NCI-H526 (cell line): Measurements from ENCODE around the gene P4HB.
A peak's percentile ranks its signal among the peaks of the same experiment; 100 is the strongest.

Experiments used
- DNase-seq, 2 experiments: peaks; one replicate each; lab custom pipeline; 2025; lab: John Stamatoyannopoulos, UW

The P4HB gene

DNA sequence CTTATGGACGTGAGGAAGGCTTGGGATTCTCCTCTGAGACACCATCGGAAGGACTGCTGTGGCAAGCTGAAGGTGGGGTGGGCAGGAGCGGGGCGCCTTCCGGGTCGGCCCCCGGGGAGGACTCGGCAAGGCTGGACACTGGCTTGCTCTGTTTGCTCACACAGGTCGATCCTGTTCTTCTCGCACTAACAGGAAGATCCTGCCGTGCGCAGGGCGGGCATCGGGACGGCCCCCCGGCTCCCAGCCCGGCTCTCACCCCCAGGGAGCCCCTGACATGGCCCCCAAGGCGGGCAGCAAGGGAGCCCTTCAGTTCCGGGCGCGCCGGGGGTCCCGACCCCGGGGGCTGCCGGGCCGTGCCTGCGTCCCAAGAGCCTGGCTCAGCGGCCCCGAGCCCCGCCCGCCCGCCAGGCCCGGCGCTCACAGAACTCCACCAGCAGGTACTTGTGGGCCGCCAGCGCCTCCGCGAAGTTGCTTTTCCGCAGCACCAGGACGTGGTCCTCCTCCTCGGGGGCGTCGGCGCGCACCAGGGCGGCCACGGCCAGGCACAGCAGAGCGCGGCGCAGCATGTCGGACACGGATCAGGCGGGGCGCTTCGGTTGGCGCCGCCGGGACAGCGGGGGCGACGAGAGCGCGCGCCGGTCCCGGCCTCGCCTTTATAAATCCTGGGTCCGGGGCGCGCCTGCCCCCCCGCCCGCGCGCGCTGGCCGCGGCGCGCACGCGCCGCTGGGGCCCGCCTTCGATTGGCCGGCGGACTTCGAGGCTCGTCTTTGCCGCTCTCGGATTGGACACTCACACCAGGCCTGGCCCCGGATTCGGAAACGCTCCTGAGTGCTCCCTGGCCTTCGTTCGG lies at the start of gene P4HB:
P4HB (minus strand) TSS at position 630 of the 850 bp plus-strand sequence; CDS start at position 566, 64 bp downstream.
- peak in 1 of 2 experiments; percentile 47 for DNase-seq

DNA sequence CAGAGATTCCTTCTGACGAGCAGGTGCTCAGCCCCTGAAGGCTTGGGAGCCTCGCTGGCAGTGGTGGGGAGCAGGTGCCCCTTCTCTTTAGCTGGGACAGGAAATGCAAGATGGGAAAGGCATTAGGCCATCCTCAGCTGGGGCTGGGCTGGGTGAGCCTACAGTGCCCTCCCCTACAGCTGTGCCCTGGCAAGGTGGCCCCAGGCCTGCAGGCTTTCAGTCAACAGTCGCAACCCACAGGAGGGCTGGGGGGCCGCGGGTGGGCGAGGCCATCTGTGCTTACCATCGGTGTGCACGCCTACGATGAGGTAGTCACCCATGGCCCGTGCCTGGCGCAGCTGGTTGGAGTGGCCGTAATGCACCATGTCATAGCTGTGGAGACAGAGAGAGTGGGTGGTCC lies 48.9 kb upstream of the P4HB start:
- no peak for DNase-seq

DNA sequence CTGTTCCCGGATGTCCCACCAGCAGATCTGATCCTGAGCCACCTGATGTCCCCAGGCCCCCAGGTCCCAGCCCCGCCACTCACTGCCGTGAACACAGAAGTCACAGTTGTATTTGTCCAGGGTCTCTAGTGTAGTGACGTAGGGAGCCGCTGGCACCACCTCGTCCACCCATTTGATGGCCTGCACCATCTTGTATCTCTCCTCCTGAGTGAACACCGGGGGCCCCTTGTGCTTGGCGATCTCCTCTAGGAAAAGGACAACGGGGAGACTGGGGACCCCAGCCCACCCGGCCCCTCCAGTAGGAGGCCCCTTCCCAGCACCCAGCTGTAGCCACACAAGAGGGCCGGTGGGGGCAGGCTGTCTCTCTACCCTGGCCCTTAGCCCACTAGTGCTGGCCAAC lies 48.5 kb upstream of the P4HB start:
- no peak for DNase-seq

DNA sequence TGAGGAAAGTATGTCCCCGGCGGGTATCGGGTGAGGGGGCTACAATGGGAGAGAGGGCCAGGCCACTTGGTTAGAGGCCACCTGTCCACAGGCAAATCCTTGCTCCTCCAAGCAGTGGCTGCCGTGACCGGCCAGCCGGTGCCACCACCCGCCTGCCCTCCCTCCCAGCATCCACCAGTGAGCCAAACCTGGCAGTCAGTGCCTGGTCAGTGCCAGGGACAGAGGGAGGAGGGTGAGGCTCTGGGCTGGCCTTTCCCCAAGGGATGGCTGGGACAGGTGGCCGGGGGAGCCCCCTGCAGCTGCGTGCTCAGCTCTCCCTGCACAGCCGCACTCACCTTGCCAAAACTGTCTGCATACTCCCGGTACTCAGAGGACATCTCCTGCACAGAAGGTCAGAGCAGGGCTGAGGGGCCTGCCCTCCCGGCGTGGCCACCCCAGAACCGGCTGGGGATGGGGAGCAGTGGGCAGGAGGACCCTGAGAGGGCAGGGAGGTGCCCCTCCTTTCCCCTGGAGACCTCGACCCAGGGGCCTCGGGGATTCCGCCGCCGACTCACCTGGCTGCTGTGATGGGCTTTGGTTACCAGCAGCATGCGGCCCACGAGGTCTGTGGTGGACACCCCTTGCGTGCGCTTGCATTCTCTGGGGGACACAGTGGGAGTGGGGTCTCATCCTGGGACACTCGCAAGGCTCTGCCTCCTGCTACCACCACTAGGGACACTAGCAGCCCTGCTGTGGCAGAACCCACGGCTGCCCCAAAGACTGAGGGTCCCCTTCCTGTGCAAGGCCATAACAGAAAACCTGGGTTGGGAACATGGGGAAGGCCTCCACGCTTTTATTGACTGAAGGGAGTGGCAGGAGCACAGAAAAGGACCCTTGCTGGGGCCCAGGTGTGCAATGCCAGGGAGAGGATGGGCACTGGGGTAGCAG lies 47.1 kb upstream of the P4HB start:
- DNase-seq, result no peak

DNA sequence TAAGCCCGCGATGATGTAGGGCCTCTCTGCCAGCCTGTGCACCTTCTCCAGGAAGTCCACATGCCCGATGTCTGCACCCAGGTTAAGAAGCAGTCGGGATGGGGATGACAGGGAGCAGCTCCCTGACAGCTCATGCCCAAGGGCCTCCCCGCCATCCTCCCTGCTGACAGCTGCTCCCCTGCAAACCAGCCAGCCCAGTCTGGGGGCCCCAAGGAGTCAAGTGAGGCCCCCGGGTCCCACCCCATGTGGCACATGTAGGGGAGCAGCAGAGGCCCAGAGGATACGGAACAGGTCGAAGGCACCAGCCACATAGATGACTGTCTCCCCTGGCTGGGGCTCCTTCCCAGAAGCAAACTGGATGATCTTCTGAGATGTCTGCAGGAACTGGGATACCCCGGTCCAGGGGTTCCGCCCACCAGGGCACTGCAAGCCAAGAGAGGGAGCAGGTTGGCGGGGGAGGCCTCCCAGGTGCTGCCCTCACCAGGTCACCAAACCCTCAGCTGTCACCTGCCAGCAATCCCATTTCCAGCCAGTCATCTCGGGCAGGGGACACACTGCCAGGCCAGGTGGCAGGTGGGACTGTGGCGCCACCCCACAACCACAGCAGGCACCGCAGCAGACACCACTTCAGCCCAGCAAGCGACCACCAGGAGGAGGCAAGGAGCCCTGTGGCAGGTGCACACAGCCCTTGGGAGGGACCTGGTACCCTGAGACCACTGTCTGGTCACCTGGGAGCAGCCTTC lies 46.3 kb upstream of the P4HB start:
- no peak for DNase-seq

DNA sequence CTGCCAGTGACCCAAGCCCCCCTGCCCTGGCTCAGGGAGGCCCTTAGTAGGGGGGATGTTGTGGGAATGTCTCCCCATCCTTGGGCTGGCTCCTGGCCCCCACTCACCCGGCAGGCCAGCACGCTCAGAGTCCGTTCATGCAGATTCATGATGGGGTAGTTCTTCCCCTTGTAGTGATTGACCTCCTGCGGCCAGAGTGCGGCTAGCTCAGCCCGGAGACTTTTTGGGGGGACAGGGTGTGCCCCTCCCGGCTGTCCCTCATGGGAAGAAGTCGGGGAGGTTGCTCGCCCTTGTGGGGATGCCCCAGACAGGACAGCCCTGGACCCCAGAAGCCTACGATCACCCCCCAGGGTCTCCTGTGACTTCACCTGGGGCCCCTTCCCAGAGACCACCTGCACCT lies 45.7 kb upstream of the P4HB start:
- no peak for DNase-seq

DNA sequence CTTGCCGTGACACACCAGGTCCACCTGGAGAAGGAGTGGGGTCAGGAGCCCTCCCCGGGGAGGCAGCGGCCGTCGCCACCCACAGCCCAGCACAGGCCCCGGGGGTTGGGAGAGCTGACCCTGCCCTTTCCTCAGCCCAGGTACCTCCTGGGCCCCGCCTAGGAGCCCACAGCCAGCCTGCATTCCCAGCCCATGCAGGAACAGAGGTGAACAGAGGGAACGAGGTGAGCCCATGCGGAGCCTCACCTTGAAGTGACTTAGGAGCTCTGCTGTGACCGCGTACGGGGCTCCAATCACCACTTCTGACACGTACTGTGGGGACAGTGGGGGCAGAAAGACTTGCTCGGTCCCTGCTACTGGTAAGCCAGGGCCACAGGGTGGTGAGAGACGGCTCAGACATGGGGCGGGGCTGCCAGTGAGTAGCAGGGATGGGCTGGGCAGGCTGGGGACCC lies 45.1 kb upstream of the P4HB start:
- DNase-seq, result no peak

DNA sequence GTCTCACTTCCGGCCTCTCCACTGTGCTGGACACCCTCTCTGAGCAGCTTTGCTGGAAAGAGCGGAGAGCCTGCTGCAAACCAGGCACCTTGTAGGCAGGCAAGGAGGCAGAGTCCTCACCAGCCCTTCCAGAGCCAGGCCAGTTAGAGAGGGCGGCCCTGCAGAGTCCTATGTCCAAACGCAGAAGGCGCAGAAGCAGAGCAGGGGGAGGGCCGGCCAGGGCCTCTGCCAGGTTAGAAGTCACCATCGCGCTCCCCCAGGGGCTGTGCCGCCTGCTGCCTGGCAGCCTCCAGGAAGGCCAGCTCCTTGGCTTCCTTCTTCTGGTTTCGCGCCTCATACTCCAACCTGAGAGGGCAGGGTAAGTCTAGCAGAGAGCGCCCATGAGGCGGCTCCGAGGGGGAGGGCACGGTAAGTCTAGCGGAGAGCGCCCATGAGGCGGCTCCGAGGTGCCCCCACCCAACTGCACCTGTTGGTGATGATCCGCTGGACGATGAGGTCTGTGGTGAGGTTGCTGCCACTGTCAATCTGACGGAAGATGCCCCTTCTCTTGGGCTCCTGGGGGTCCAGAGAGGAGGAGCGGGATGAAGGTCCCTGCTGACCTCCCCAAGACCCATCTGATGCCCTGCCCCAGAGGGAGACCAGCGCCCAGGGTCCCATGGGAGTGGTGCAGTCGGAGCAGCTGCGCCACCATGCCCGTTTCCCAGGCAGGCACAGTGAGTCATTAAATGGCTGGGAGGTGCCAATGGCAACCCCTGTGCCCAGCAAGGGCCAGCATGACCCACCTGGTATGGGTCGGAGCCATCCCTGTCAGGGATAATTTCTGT lies 44.5 kb upstream of the P4HB start:
- no peak for DNase-seq

DNA sequence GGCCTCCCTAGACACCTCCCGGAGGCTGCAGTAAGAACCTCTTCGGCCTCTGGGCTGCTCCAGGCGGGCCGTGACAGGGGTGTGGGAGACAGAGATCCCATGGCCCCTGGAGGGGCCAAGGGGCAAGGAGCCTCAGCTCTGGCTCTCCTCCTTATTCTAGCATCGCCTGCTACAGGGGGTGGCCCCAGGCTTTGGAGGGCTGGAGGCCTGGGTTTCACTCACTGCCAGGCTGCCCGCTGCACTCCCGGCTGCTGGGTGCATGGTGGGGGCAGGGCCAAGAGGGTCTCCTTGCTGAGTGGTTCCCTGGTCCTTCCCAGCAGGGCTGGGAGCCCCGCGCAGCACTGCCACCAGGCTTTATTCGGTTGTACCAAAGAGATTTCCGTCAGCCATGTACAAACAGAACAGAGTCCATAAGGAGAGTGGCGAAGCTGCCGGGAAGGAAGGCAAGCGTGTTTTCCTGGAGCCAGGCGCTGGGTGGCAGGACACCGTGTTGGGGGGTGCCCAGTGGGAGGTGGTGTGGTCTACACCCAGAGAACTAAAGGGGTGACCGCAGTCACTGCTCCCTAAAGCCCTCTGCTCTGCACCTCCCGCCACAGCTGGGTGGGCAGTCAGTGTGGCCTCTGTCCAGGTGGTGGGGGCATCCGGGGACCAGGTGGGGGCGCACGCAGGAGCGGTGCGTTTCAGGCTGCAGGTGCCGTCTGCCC lies 43.7 kb upstream of the P4HB start:
- no peak for DNase-seq

DNA sequence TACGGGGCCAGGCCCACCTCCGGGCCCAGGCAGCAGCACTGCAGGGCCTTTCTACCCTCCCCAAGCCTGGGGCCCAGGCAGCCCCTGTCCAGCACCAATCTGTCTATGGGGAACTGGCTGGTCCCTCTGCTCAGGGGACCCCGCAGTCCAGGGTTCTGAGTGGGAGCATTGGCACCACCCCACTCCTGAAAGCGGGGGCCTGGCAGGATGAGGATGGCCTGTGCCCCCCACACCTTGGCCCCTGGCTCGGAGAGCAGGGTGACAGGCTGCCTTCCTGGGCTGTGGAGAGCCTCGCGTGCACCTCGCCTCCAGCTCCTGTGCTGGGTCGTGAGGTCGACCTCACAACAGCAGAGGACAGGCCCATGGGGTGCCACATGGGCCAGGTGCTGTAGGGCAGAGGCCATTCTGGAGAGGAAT lies 43.1 kb upstream of the P4HB start:
- no peak for DNase-seq

DNA sequence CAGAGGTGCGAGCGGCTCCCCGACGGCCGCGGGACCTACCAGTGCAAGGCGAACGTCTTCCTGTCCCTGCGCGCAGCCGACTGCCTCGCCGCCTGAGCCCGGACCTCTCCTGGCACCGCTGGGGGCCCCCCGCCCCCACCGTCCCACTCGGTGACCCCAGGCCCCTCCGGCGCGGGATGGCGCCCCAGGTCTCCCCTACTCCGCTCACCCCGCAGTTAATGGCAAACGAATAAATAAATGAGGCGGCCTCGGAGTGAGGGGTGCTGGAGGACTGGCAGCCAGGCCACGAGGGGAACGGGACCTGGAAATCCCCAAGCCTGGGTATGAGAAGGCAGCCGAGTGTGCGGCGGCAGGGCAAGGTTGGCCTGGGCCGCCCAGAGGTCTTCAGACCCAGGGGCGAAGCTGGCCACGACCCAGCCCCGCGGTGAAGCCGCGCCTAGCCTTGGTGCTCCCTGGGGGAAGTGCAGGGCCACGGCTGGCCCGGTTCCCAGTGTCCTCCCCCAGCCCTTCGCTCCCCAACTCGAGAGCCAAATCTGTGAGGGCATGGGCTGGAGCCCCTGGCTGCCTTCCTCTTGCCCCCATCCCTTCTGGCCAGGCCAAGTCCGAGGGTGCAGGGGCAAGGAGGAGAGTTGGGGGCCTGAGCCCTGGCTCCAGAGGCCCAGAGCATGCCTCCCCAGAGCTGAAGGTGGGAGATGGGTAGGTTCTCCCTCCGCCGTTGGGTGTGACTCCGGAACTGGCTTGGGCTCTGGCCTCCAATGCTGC lies 42.5 kb upstream of the P4HB start:
- no peak for DNase-seq

DNA sequence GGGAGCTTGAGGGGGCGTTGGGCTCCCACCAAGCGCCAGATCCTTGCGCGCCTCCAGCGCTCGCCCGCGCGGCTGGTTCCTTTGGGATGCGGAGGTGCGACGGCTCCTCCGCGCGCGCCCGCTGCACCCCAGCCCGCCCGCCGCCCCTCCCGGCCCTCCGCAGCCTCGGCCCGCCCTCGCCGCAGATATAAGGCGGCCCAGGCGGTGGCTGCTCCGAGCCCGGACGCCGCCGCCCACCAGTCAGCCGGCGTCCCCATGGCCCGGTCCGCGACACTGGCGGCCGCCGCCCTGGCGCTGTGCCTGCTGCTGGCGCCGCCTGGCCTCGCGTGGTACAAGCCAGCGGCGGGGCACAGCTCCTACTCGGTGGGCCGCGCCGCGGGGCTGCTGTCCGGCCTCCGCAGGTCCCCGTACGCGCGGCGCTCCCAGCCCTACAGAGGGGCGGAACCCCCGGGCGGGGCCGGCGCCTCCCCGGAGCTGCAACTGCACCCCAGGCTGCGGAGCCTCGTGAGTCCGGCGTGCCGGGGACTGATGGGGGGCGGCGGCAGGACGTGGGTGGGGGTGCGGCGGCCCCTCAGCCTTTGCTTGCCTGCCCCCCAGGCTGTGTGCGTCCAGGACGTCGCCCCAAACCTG lies 41.8 kb upstream of the P4HB start, which contains the start of gene NPB:
NPB (plus strand) TSS at position 216 of the 630 bp plus-strand sequence; CDS start at position 256, 40 bp downstream.
- DNase-seq, result peak in 1 of 2 experiments; percentile 63

DNA sequence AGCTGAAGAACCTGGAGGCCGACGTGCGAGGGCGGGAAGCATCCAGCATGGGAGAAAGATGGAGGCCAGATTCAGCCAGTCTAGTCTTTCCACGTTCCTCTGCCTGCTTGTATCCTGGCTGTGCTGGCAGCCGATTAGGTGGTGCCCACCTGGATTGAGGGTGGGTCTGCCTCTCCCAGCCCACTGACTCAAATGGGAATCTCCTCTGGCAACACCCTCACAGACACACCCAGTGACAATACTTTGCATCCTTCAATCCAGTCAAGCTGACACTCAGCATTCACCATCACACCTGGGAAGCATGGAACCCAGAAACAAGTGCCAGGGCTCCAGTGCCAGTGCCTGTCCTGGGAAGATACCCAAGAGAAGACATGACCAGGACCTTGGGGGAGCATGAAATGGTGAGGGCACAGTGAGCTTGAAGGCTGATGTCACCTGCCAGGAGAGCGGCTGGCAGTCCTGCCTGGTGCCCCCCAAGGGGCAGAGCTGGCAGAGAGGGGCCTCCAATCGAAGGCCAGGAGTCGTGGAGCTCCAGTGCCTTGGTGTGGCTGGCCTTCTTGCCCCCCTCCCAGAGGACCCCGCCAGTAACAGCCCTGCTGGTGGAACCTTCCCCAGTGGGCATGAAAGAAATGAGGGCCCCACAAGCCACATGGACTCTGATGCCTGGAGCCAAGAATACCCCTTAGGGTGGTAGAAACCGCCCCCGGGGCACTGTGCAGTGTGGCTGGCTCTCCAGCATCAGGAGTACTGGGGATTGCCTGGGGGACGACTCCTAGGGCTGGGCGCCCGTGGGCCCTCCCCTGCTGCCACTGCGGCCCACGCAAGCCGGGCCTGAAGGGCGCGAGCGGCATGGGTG lies 41.1 kb upstream of the P4HB start:
- no peak for DNase-seq

DNA sequence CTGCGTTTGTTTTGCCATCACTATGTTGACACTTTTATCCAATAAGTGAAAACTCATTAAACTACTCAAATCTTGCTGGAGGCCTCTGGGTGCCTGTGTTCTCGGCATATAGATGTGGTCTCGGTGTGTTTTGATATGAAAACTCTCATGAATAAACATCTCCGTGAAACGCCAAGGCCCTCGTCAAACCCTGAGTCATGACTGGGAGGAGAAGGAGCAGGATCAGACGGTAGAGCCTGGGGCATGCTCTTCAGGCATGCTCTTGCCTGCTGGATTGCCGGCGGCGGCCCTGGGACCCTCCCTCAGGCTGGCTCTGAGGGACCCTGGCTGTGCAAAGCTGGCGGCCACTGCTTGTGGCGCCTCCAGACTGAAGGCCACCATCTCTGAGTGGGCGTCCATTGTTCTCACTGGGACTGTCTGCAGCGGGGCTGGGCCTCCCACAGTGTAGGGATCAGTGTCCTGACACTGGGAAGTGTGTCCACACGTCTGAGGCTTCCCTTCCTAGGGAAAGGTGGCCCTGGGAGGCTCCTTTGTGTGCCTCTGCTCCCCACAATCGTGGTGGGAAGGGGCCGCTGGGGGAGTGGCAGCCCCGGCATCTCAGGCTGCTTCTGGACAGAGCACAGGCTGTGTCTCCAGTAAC lies 40.0 kb upstream of the P4HB start:
- no peak for DNase-seq

DNA sequence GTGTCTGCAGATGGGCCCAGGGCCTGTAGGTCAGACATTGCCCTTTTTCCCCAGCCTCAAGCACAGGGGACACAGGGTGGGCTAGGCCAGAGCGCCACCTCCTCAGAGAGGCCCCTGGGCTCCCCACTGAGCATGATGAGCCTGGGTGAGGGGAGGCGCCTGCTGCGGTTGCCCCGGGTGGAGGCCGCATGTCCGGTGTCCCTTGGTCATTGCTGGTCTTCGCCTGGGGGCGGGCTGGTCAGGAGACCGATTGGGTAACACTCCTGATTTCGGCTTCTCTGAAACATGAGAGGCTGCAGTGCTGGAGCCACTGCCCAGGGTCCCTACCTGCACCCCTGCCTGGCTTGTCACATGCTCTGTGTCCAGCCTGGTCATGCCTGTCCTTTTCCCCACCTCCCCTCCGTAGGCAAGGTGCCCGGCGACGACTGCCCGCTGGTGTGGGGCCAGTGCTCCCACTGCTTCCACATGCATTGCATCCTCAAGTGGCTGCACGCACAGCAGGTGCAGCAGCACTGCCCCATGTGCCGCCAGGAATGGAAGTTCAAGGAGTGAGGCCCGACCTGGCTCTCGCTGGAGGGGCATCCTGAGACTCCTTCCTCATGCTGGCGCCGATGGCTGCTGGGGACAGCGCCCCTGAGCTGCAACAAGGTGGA lies 39.3 kb upstream of the P4HB start:
- DNase-seq, result no peak

DNA sequence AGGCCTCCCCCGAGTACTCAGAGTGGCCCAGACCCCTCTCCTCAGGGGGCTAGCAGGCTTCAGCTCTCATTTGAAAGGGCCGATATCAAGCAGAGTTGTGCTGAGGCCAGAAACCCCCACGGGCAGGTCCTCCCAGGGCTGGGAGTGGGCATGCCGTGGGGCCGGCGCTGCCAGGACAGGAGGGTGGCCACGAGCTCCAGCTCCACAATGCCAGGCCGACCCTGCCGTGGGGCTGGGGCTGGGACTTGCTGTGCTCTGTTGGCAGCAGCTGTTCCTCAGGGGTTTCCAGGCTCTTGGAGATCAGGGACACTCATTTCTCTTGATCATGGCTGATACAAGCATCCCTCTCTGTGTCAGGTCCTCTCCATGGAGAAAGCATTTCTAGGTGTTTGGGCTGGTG lies 38.5 kb upstream of the P4HB start:
- no peak for DNase-seq
